GM10847 (cell line): ENCODE results near the gene CADPS.

Experiments used
- POLR2A ChIP-seq: IDR thresholded peaks from 2 replicates; pipeline ENCODE4 v1.6.1; 2011; ENCODE audit not compliant: insufficient read length; ENCODE audit errors: extremely low read depth

CADPS gene

DNA sequence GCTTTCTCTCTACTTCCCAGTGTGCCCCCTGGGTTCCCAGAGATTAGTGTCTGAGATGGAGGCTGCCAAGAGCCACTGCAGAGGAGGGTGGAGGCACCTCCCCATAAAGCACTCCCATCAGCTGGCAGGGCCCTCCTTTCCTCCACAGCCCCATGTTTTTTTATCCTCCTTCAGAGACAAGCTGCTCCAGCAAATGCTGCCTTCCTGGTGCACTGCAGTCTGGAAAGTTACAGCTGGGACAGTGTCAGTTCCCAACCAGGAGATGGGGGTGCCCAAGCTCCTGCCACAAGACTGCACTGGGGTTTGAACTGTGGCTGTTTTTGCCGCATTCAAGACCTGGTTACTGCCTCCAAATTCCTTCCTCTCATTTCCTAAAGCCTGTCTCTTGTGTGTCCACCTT is 206.1 kb downstream of the CADPS start:
- TF ChIP-seq POLR2A, result no peak

DNA sequence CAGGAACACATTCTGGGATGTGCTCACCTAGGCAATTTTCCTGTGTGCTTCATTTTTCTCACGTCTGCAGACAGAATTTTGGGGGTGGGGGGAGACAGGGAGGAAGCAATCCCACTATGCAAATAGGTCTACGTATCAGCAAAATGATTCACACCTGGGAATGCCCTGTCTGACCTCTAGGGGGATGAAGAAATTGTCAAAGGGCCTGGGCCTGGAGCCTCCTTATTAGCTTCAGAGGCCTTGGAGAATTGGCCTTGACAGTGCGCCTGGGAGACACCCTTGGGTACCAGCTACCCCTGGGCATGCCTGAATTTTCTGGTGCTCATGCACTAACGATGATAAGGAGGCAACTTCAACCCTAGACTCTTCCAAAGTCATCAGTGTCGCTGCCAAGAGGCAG is 207.5 kb downstream of the CADPS start:
- no peak for TF ChIP-seq POLR2A

DNA sequence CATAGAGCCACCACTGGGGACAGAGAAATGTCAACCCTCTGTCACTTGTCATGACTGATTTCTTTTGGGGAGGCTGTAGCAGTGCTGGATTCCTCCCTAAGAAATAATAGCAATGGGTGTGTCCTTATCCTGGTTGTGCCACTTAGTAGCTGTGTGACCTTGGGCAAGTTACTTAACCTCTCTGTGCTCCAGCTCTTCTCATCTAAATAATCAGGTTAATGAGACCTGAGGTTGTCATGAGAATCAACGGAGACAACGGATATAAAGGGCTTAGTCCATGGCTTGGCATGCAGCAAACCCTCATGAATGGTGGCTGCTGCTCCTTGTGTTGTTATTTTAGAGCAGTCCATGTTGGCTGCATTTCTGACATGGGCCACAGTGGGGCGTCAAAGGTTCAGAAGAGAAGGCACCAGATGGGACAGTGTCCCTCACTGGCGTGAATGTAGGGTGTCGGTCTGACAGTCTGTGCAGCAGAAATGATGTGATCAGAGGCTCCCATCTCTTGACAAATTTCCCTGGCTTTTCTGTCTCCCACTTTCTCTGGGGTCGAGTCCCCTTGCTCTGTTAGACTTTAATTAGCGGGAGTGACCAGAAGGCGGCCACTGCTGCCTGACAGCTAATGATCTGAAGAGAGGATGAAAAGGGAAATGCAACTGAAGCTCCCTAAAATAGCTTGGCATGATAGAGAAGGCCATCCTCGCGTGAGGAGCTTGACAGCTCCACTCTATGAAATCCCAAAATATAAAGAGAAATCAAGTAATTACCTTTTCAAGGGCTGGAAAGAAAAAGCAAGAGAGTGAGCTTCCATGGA is 209.4 kb downstream of the CADPS start:
- no peak for TF ChIP-seq POLR2A

DNA sequence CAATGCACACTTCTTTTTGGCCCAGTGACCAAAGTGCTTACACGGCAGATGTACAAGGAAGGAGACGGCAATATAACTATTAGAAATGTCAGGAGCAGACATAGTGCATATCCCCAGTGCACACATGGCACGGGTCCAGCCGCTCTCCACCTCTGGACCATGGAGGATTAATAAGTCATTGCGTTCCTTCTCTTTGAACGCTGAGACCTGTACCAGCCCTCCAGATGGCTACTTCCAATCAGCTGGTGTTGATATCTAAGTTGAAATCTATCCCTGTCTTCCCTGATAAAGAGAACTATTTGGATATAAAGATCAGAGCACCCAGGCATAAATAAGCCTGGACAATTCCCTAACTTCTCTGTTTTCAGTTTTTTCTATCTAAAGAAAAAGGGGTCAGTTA is 212.5 kb downstream of the CADPS start:
- no peak for TF ChIP-seq POLR2A

DNA sequence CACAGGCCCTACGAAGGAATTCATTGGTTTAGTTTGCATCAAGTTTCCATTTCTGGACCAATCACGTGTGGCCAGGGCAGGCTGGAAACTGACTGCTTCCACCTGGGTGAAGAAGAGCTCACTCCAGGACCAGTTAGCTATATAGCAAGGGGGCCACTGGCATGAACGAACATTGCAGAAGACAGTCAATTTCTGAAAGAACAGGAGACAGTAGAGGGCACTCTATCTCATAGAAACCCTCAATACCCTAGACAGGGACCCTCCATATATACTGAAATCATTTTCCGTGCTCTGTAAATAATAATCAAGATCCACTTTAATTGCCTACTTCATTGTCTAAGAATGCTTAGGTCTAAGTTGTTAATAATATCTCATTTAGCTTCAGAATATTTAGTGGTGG is 215.6 kb downstream of the CADPS start:
- no peak for TF ChIP-seq POLR2A

DNA sequence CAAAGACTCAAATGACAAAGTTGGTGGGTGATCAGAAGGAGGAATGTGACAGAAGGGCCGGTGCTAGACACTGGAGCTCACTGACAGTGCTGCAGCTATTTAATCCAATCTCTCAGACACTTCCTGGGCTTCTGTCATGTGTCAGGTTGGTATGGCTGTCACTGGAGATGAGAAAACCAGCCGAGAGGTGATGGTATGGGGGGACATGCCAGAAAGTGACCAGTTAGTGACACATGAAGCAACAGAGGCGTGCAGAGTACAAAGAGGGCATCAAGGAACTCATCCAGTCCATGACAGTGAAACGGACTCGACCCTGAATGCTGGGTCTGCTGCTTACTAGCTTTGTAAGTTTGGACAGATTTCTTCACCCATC is 219.5 kb downstream of the CADPS start:
- no peak for TF ChIP-seq POLR2A

DNA sequence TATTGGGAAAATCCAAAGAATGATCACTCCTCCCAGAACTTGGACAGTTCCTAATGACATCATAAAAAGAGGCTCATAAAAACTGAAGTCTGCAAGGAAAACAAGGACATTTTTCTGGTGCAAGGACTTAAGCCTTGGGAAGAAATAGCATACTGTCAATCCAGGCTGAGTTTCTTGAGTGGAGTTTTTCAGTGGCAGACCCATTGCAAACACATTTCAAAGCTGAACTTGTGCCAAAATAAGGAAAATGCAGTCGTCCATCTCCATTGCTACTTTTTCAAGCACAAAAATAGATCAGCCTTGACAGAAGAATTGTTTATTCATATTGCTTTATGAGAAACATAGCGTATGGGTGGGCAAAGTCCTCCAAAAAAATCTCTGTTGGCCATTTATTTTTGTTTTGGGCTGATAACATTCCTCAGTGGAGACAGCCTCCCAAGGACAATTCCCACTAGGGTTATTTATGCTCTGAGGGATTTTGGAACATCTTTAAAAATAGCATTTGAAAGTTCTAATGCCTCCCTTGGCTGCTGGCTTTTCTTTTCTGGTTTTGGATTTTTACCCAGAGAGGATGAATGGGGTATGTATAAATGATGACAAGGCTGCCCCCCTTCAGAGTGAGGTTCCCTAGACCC is 220.0 kb downstream of the CADPS start:
- no peak for TF ChIP-seq POLR2A

DNA sequence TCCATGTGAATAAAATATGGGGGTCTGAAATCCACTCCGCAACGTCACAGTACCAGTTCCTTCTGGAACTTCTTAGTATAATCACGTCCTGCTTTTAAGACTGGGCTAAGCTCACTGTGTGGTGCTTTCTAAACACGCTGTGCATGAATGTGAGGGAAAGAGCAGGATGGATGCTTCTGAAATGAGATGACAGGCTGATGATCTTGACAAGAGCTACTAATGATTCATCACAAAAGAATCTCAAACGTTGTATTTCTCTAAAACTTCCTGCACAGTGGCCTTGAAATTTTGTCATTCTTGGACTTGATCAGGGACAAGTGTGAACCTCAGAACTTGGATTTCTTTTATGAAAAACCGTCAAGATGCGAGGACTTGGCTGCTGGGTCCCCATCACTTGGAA is 221.4 kb downstream of the CADPS start:
- no peak for TF ChIP-seq POLR2A

DNA sequence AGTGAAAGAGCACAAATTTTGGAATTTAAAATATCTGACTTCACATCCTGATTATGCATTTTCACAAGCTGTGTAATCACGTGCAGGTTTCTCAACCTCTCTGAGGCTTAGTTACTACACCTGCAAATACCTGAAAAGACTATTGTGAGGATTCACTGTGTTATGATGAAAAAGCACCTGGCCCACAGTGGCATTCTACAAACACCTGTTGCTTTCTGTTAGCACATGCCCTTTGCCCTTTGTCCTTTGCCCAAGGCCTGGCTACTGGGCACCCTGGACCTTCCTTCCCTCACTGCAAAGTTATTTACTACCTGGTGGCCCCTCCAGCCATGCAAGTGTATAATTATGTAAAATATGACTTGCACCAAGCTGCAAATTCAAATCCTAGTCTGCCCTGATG is 227.5 kb downstream of the CADPS start:
- TF ChIP-seq POLR2A, result no peak

DNA sequence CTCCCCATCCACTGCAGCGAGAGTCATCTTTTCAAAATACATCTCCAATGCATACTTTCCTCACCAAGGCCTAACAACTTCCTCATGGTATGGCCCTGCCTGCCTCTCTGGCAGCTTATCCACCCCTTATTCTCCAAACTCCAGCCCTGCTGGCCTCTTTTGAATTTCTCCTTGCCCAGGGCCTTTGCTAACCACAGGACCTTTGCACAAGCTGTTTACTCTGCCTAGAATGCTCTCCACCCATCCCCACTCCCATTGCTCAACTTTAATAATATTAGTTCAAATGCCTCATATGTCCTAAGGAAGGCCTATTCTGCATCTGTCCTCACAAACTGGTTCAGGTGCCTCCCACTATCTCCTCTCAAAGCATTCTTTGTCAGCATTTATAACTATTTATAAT is 230.7 kb downstream of the CADPS start:
- TF ChIP-seq POLR2A, result no peak

DNA sequence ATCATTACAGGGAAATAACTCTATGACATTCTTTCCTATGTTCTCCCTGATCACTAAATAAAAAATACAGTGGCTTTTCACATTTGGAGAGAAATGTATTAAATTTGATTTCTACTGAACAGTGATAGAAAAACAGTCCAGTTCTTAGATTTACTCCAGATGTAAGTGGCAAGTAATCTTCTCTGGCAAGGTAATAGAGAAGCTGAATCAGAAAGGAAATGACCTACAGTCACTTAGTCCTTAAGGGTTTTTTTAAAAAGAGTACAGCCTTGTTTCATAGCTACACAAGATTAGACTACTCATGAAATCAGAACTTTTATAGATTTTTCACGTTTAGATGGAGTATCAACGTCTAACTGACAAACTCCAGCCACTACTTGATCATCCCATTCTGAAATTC is 236.9 kb downstream of the CADPS start:
- TF ChIP-seq POLR2A, result no peak

DNA sequence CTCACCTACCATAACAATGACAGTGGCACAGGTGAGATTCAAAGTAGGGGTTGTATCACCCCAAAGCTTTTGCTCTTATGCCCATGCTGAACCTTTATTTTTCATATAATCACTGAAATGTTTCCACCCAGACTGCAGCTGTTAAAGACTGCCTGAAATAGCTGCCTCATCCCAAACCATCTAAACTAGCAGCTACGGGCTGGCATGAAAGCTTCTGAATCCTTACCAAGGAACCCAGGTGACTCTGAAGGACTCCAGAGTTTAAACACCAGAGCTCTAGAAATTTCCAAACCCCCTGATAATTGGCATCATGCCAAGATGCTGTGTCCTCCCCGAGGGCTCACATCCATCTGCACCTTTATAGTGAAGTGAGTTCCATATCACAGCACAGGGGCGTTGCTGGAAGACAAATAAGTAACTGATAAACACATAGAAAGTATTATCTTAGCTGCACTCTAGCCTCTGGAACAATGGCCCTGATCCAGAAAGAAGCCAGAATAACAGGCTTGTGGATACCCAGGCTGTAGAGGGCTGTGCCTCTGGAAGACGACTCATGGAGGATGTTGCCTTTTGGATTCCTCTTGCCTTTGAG is 238.9 kb downstream of the CADPS start:
- TF ChIP-seq POLR2A, result no peak

DNA sequence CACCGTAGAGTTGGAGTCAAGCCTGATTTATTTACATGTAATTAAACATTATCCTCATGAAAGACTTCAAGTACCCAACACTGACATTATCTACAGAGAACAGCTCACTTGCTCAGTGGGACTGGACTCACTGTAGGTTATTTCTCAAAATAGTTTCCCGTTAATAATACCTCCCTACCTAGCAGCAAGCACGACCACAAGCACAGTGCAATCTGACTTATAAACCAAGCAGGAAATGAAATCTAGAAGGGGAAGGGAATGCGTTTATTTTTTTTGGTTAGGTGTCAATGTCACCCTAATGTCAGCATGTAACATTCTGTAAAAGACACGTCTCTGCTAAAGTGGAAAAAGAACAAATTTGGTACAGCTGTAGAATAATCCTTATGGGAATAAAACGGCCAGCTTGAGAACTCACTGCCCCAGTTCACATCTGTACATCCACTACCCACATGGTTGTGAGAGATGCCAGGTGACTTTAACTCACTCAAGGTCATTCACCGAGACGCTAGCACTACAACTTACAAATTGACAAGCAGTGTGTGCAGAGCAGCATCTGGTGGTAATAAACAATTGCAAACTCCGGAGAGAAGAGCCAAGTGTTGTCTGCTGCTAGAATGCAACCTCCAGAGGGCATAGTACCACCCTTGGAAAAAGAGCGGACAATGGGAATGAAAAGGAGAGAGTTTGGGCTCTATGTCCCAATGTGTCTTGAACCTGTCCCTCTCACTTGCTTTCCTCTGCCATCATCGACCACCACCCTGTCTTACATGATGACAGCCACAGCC is 242.5 kb downstream of the CADPS start:
- TF ChIP-seq POLR2A, result no peak

DNA sequence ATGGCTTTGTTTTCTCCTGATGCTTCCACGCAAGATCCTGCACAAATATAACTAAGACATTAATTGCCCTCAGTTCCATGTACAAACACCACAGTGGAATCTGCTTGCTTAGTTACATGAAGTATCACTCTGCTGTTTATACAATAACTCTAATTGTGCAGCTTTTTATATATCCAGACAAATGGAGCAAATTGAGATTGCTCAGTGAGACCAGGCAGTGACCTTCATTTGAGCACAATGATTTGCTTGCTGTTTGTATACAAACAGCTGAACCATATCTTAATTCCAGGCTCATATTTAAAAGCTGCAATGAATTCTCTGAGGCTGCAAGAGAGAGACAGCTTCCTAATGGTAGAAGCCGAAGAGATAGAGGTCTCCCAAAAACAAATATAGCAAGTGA is 243.7 kb downstream of the CADPS start:
- no peak for TF ChIP-seq POLR2A

DNA sequence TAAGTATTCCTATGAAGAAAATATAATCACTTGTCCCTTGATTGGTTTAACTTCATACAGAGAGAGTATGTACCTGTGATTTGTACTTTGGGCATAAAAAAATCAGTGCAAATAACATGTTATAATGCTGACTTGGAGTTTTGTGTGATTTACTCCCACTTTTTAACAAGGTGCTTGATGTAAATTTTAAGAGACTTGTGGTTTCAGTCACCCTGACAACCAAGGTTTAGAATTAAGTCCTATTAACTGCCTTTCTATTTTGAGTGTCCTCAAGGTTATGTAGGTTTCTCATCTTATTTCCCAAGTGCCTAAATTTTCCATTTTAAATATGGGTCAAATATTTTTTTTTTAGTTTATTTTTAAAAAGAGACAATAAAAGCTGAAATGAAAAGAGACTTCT is 244.6 kb downstream of the CADPS start:
- TF ChIP-seq POLR2A, result no peak

DNA sequence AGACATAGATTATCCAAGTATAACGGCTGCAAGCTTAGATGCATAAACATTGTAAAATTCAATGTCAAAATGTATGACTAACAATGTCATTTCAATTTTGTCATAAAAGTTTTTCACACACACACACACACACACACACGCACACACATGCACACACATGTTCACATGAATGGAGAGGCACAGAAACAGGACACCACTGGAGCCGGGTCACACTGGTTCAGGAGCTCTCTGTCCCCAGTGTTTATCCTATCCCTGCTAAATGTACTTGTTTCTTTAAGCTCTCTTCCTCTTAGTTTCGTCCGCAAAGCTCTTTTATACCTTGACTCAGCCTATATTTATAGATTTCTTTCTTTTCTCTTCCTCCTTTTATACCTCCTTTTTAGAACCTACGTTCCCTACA is 249.9 kb downstream of the CADPS start:
- TF ChIP-seq POLR2A, result no peak
